Colonic mucosa (tissue), 4 donors: Measurements from ENCODE around the gene LARGE2. TPM values are rescaled to one million over a fixed set of nuclear protein-coding genes. Genes with fewer than 3 reads are reported as not detected.

Experiments
- DNase-seq: peaks from one replicate; pipeline ENCODE4 v3.0.0-alpha.2; 2020
- H3K27ac ChIP-seq: fragments of 200-600 bp; one replicate; pipeline ENCODE4 v1.8.0; 2021
- H3K27me3 ChIP-seq: fragments of 200-600 bp; one replicate; pipeline ENCODE4 v1.8.0; 2021
- H3K36me3 ChIP-seq: fragments of 200-600 bp; one replicate; pipeline ENCODE4 v1.8.0; 2021
- H3K4me1 ChIP-seq: fragments of 200-600 bp; one replicate; pipeline ENCODE4 v1.8.0; 2021; ENCODE audit warnings: mild to moderate bottlenecking
- H3K4me3 ChIP-seq: fragments of 200-600 bp; one replicate; pipeline ENCODE4 v1.8.0; 2021
- H3K9ac ChIP-seq, 2 donors: one replicate each; pipeline ENCODE4 v1.7.0; 2013; ENCODE audit warnings: control low read depth in 2 of 2, low read depth in 2 of 2, low read length in 2 of 2
- H3K9me3 ChIP-seq: fragments of 200-600 bp; one replicate; pipeline ENCODE4 v1.8.0; 2021
- intact Hi-C: fragments of 100-400 bp; cut with DNase I; formaldehyde crosslinking; loops from one replicate; pipeline ENCODE4 v1.14.1; 2022
- total RNA-seq, 2 donors: library from RNA; stranded (reverse); fragmentation: NEBNext Ultra II Directional in 1 of 2; extraction: Animal tissue kit (Norgen Biotek cat#: 25700) in 1 of 2; gene quantifications; one replicate each; pipeline ENCODE4 v1.2.1, GENCODE V29; 2021
- TF ChIP-seq, protein P1 (sequence below): fragments of 200-600 bp; IDR thresholded peaks from one replicate; pipeline ENCODE4 v1.8.0; 2022; ENCODE audit warnings: antibody characterized with exemption, mild to moderate bottlenecking
- donor health status: healthy.
- donor health status: DM: no; HTN: no; CAD: no.
- donor health status: DM: no; HTN: no; CAD: no.

LARGE2 gene
- total RNA-seq, 2 donors from 2014 or later: 4.1 to 7.5 TPM

DNA sequence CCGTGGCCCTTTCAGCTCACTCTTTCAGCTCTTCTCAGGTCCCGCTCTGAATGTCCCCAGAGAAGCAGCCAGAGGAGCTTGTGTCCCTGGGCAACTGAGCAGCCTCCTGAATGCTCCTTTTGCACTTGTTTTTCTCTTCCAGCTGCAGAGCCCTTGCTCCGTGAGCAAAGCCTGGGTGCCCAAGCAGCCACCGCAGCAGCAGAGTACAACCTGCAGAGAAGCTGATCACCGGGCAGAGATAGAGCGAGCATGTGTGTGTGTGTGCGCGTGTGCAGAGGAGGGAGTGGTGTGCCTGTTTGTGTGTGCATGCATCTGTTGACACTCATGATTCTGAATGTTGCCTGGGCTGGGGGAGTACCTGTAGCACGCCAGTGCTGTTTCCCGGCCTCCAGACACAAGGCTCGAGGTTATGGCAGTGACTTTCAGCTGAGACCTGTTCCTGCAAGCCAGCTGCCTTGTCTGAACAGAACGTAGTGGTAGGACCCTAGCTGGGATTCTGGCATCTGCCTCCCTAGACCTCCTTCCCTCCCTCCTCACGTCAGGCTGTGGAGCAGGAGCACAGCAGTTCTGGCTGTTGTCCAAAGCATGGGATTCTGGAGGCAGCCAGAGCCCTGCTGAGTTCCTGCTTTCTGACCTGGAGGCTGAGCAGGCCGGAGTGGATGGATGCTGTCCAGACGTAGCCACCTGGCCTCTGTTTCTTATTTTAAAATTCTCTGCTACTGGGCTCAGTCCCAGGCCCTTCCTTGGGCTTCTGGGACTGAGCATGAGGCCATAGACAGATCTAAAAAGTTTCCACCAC lies 41.5 kb upstream of the LARGE2 start:
- H3K4me1 ChIP-seq: peaks cover 3% of the 10 kb centered on the region
- no peaks in the 10 kb centered on the region for H3K36me3 ChIP-seq
- H3K4me3 ChIP-seq: no peak overlapping the region
- TF ChIP-seq, protein P1, sequence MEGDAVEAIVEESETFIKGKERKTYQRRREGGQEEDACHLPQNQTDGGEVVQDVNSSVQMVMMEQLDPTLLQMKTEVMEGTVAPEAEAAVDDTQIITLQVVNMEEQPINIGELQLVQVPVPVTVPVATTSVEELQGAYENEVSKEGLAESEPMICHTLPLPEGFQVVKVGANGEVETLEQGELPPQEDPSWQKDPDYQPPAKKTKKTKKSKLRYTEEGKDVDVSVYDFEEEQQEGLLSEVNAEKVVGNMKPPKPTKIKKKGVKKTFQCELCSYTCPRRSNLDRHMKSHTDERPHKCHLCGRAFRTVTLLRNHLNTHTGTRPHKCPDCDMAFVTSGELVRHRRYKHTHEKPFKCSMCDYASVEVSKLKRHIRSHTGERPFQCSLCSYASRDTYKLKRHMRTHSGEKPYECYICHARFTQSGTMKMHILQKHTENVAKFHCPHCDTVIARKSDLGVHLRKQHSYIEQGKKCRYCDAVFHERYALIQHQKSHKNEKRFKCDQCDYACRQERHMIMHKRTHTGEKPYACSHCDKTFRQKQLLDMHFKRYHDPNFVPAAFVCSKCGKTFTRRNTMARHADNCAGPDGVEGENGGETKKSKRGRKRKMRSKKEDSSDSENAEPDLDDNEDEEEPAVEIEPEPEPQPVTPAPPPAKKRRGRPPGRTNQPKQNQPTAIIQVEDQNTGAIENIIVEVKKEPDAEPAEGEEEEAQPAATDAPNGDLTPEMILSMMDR: no peak
- H3K27ac ChIP-seq: no peak overlapping the region
- H3K9me3 ChIP-seq: no peaks in the 10 kb centered on the region
- DNase-seq: no peak
- intact Hi-C loops: no loop called here
- no peaks in the 10 kb centered on the region for H3K27me3 ChIP-seq
- H3K9ac ChIP-seq: no peak overlapping the region

DNA sequence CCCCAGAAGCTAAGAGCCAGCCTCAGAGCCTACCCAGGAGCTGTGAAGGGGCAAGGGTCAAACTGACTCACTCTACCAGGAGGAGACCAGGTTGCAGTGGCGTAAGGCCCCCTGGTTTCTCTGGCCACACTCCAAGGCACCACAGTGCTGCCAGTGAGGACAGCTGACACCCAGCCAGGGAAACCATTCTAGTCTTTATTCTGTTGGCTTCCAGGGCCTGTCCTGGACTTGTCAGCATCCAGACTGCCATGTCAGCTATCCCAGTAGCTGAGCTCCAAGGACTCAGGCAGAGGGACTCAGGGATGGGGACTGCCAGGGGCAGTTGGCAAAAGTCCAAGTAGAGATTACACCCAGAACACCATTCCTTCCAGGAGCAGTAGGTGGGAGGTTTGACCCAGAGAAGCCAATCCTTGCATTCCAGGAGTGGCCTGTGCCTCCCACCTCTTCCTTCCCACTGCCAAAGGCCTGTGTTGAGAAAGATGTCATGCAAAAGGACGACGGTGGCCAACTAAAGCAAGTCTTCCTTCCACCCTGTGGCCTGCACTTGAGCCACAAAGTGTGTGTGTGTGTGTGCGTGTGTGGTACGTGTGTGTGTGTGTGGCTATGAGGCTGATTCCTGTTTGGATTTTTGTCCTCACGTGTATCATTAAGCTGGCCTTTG lies 40.6 kb upstream of the LARGE2 start:
- peaks cover 4% of the 10 kb centered on the region for H3K4me1 ChIP-seq
- intact Hi-C loops: no loop called here

DNA sequence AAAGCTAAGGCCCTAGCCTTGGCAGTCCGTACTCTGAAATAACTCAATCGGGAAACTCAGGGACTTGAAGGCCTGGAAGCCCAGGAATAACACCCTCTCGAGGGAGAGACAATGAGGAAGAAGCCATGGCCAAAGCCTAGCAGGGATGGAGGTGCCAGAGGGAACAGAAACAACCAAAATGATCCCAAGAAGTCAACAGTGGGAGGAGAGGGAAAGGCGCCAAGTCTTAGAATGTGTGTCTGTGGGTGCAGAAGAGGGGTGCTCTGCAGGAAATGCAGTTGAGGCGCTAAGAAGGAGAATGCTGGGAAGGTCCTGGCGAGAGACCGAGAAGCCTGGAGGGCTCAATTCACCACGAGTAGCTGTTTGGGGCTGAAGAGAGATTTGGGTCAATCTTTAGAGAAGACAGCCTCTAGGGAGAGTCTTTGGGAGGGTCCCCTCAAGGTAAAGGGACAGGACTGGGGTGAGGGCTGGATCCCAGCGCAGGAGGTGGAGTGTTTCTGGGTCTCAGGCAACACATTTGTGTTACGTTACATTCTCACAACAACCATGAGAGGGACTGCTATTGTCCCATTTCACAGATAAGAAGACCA lies 37.8 kb upstream of the LARGE2 start:
- TF ChIP-seq, protein P1: no peak
- Histone ChIP-seq H3K4me1 (peaks cover 4% of the 10 kb centered on the region), H3K27me3 (no peaks in the 10 kb centered on the region), H3K9ac (no peak overlapping the region), H3K36me3 (no peaks in the 10 kb centered on the region), H3K9me3 (no peaks in the 10 kb centered on the region), H3K27ac (no peak overlapping the region), H3K4me3 (no peak overlapping the region)
- DNase-seq: no peak
- intact Hi-C loops: no loop called here

More for the DNA sequence above, 40.6 kb upstream of the LARGE2 start:
- Histone ChIP-seq H3K27me3 (no peaks in the 10 kb centered on the region), H3K9me3 (no peaks in the 10 kb centered on the region), H3K9ac (no peak overlapping the region), H3K4me3 (no peak overlapping the region), H3K36me3 (no peaks in the 10 kb centered on the region), H3K27ac (no peak overlapping the region)
- TF ChIP-seq, protein P1: no peak
- no peak for DNase-seq

DNA sequence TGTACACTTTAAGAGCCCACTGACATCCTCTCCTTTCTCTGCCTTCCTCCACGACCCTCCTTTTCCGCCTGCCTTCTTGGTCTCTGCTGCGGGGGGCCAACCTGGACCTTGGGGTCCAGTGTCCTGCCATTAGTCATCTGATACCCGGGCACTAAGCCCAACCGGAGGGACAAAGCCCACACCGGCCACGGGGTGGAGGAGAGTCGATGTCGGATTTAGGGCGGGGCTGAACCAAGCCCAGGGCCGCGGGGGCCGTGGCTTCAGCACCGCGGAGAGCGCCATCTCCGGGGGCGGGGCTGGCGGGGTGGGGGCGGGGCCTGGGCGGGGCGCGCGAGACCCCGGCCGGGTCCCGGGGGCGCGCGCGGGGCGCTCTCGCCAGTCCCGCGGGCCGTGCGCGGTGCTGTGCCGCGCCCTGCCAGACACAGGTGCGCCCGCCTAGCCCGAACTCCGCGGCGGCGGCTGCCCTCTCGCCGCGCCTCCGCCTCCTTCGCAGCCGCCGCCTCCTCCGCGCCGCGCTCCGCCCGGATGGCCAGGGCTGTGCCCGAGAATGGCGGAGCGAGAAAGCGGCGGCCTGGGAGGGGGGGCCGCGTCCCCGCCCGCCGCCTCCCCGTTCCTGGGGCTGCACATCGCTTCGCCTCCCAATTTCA lies 37.1 kb upstream of the LARGE2 start, which contains the start of gene MAPK8IP1:
TSS of gene MAPK8IP1 (plus strand) at position 378 of the 647 bp plus-strand sequence. CDS start at position 548, 170 bp downstream.
- TF ChIP-seq, protein P1: no peak
- Histone ChIP-seq H3K4me1 (peaks cover 4% of the 10 kb centered on the region), H3K9me3 (no peaks in the 10 kb centered on the region), H3K36me3 (no peaks in the 10 kb centered on the region), H3K27ac (no peak within 1 kb of the TSS), H3K27me3 (no peaks in the 10 kb centered on the region), H3K4me3 (peak within 1 kb of the TSS; percentile 45), H3K9ac (no peak within 1 kb of the TSS)
- intact Hi-C loops: no loop called here
- DNase-seq: peak; percentile 59
